Hematopoietic multipotent progenitor cell treated with erythropoietin and hydrocortisone succinate and interleukin-3 and kit ligand, for 6 days (in vitro differentiated cells): ENCODE measurements around the gene GPR55.
A peak's percentile ranks its signal among the peaks of the same experiment; 100 is the strongest.
"Not testable (repeated sequence)": the region's sequence is repeated elsewhere in the genome, so short reads cannot be mapped to it uniquely, and the experiment has no call there.

Source experiments
- DNase-seq: peaks from one replicate; pipeline ENCODE4 v3.0.0-alpha.2; 2015

GPR55 gene, protein sequence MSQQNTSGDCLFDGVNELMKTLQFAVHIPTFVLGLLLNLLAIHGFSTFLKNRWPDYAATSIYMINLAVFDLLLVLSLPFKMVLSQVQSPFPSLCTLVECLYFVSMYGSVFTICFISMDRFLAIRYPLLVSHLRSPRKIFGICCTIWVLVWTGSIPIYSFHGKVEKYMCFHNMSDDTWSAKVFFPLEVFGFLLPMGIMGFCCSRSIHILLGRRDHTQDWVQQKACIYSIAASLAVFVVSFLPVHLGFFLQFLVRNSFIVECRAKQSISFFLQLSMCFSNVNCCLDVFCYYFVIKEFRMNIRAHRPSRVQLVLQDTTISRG

DNA sequence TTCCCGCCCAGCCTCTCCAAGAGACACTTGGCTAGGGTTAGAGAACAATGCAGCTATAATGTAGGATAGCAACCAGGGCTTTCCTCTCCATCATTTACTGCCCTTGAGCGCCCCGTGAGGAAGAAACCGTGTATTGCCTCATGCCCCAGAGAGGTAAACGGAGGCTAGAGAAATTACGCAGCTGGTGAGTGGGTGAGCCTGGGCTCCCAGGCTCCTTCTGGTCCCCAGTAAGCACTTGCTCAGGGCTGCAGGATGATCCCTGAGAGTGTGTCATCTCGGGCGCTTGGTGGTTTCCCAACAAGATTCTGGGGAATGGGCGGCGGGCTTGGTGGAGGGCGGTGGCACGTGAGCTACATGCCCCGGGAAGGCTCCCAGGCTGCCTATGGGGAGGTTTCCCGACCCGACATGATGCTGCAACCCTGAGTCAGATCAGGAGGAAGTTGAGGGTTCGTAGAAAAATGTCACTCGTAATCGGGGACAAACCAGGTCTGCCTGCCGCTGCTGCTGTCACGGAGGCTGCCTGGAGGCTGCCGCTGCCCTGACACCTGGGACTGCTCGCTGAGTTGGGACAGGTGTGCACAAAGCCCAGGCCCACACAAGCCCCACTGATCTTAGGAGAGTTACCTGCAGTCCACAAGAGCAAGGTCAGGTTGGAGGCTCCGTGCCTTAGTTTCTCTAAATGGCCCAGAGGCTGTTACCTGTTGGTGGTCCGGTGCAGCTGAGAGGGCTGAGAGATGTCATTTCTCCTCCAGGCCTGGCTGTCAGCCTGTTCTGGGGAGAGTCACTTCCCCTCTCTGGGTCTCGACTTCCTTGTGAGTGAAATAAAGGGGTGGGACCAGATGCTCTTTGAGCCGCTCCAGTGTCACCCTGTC lies at the start of gene GPR55:
Gene GPR55 (minus strand): TSS at position 773 of the 872 bp plus-strand sequence. CDS start 14,280 bp downstream, outside the sequence.
- peak; percentile 36 for DNase-seq

DNA sequence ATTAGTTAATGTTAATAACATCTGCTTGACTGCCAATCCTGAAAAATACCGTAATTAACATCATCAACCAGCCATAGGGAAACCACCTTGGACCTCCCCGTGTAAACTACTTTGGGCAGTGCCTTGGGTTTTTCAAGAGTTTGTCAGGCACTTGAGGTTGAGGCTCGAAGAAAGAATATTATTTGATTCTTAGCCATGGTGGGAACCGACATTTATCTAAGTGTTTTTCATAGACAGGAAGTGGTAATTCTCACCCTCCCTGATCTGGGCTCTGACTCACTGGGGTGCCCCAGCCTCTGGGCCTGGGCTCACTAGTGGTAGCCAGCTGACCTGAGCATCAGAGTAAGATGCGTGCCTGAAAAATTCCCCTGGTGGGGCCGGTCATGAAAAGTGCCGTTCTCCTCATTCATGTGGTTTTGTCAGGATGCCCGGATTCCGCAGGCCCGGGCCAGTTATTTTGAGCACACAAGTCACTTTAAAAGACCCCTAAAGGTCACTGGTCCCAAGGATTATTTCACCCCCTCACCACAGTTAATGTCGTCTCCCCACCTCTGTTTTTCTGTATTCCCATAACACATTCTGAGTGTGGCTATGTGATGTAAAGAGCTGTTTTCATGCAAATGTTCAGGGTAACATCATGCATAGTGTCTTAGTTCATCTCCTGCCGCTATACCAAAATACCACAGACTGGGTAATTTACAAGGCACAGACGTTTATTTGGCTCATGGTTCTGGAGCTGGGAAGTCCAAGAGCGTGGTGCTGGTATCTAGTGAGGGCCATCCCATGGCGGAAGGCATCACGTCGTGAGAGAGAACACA lies 49.3 kb upstream of the GPR55 start:
- DNase-seq: peak; percentile 45

DNA sequence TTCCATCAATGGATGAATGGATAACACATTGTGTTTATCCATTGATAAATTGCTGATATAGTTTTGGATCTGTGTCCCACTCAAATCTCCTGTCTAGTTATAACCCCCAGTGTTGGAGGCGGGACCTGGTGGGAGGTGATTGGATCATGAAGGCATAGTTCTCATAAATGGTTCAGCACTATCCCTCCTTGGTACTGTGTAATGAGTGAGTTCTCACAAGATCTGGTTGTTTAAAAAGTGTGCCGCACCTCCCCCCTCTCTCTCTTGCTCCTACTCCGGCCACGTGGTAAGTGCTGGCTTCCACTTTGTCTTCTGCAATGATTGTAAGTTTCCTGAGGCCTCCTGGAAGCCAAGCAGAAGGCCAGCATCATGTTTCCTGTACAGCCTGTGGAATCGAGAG lies 47.0 kb upstream of the GPR55 start:
- no peak for DNase-seq

DNA sequence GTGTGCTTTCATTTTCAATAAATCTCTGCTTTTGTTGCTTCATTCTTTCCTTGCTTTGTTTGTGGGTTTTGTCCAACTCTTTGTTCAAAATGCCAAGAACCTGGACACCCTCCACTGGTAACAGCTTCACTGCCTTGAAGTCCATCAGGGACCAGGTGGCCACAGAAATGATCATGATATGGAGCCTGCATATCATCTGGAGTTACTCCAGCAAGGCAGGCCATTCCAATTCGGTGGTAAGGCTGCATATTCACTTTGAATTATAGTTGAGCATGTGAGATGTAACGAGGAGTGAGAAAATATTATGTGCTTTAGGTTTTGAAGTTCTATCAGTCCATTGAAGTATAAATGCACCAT lies 44.6 kb upstream of the GPR55 start:
- DNase-seq: no peak

DNA sequence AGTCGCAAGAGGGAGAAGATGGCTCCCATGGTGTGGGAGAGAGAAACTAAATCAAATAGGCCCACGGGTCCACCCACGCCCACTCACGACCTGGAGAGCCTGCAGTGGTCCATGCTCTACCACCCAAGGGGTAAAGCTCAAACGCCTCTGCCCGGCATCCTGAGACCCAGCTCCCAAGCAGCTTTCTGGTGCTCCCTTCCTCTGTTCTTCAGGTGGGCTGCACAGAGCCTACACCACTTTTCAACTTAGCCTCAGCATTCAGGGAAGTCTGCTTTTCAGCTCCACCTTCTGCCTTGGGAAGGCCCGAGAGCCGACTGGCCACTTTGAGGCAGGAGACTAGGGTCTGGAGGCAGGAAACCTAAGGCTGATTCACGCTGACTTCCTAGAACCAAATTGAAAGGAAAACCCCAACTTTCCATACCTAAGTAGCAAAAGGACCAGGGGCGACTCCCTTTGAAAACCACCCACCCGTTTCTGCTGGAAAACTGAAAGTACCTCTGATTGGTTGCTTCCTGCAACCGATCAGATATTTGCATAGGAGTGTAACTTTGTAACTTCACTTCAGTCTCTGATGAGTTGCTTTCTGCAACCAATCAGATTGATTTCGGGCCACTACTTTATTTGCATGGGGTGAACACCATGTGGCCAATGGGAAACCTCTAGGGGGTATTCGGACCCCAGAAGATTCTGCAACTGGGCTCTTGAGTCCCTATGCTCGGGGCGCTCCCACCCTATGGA lies 44.0 kb upstream of the GPR55 start:
- no peak for DNase-seq

DNA sequence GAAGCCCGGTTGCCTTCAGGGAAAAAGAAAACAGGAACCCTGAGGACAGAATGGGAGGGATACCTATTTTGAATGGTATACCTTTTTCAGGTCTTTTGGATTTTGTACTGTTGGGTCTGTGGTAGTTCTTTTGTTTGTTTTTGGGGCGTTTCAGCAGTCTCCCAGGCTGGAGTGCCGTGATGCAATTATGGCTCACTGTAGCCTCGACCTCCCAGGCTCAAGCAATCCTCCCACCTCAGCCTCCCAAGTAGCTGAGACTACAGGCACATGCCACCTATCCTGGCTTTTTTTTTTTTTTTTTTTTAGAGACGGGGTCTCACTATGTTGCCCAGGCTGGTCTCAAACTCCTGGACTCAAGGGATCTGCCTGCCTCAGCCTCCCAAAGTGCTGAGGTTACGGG lies 43.3 kb upstream of the GPR55 start:
- not testable (repeated sequence) for DNase-seq

DNA sequence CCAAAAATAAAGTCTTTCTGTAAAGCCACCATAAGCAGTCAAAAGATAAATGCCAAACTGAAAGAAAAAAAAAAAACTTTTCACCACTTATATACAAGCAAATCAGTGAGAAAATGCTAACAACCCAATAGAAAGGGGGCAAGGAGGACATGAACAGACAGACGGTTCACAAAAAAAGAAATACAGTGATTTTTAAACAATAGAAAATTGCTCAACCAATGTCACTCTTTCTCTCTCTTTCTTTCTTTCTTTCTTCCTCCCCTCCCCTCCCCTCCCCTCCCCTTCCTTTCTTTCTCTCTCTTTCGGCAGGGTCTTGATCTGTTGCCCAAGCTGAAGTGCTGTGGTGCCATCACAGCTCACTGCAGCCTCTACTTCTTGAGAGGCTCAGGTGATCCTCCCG lies 42.1 kb upstream of the GPR55 start:
- DNase-seq: no peak

DNA sequence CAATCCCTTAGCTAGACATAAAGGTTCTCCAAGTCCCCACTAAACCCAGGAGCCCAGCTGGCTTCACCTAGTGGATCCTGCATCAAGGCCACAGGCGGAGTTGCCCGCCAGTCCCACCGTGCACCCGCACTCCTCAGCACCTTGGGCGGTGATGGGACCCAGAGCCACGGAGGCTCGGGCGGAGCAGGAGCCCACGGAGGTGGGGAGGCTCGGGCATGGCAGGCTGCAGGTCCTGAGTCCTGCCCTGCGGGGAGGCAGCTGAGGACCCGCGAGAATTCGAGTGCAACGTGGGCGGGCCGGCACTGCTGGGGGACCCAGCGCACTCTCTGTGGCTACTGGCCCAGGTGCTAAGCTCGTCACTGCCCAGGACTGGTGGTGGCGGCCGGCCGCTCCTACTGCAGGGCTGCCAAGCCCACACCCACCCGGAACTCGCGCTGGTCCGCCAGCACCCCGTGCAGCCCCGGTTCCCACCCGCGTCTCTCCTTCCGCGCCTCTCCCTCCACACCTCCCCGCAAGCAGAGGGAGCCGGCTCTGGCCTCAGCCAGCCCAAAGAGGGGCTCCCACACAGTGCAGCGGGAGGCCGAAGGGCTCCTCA lies 39.2 kb upstream of the GPR55 start:
- DNase-seq: no peak

DNA sequence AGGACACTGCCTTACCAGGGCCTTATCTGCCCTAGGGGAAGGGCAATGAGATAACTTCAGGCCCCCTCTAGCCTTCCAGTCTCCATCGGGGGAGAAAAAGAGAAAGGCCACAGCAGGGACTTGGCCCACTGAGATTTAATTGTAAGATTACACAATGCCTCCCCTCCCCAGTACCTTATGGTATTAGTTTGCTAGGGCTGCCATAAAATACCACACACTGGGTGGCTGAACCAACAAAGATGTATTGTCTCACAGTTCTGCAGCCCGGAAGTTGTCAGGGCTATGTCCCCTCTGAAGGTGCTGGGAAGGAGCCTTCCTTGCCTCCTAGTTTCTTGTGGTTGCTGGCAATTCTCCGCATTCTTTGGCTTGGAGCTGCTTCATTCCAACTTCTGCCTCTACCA lies 36.0 kb upstream of the GPR55 start:
- DNase-seq: no peak

DNA sequence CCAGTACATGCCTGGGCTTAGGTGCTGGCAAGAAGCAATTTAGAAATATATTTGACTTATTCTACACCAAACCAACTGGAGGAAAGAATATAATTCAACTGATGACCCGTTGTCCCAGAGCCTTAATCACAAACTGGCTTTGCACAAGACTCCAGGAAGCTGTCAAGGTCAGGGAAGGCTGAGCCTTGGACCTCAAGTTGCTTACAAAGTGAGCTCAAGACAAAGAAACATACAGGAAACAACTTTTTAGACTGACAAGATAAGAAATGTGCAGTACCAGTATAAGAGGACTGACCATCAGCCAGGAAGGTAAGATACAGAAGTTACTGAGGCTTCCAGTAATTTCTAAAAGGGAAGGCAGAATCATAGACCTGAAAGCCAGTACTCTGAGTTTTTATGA lies 35.0 kb upstream of the GPR55 start:
- DNase-seq: no peak

DNA sequence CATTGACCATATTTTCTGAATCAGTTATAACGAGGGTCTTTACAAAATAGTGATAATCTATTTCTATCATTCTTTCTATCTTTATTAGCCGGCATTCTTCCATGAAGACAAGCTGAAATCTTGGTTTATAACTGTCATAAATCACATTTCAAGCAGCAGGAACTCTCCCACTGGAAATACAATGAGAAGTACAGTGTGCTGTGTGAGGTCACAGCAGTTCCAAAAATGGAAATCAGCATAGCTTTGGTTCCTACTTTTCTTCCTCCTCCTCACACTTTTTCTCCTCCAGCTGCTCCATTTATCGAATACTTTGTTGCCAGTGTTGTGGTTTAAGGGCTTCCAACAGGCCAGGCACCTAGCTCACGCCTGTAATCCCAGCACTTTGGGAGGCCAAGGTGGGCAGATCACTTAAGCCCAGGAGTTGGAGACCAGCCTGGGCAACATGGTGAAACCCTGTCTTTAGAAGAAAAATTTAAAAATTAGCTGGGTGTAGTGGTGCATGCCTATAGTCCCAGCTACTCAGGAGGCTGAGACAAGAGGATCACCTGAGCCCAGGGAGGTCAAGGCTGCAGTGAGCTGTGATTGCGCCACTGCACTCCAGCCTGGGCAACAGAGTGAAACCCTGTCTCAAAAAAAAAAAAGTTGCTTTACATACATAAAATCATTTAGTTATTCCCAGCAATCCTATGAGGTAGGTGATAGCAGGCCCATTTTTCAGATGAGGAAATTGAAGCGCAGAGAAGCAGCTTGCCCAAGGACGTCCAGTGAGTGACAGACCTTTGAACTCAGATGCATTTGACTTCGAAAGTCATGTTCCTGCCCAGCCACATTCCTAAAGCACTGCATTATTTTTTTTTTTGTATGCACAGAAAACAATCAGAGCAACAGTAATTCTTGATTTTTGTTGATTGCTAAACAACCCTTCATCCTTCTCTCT lies 34.0 kb upstream of the GPR55 start:
- DNase-seq: no peak

DNA sequence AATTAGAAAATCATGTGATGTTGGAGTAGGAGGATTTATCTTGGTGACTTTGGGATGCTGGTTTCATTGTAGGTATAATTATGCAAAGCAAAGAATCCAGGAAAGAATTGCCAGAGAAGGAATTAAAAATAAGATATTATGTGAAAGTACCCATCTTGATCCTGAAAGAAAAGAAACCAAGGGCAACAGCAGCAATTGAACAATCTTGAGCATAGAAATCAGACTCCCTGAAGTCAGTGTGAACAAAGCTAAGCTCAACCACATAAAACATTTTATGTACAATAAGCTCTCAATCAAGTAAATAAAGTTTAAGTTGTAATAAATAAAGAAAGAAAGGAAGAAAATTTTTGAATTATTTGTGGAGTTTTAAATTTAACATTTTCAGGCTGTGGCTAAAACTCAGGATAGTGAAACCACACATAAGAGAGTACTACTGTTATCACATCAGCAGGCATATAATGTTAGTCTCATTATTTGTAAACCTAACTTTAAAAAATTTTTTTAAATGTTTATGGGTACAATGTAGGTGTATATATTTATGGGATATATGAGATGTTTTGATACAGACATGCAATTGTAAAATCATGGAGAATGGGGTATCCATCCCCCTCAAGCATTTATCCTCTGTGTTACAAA lies 32.8 kb upstream of the GPR55 start:
- DNase-seq: no peak

DNA sequence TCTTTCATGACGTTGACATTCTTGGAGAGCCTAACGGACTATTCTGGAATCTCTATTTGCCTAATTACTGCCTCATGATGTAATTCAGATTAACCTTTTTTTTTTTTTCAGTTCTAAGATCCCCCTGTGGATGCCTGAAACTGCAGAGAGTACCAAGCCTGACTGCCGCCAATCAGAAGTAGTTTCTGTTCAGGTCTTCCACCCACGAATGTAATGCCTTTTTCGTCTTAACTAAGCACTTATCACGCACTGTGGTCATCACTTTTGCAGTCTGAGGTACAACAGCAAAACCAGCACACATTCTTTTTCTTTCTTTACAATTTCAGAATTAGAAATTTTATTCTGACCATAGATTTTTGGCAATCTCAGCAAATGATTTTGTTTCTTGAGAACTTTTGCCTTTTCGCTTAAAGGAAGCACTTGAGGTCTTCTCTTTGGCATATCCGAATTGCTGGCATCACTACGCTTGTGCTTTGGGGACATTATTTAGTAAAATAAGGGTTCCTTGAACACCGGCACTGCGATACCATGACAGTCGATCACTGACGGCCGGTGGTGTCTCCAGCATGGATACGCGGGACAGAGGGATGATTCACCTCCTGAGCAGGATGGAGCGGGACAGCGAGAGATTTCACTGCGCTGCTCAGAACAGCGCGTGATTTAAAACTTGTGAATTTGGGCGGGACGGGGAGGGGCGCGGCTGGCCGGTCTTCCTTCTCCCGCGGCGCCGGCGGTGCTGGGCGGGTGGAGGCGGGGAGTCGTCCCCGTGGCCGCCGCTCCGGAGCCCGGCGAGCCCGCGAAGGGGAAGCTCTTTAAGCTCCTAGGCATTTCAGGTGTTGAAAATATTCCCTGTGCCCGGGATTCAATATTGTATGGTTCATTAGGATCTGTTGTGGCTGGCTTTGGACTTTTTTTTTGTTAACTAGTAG lies 32.0 kb upstream of the GPR55 start:
- DNase-seq: no peak

DNA sequence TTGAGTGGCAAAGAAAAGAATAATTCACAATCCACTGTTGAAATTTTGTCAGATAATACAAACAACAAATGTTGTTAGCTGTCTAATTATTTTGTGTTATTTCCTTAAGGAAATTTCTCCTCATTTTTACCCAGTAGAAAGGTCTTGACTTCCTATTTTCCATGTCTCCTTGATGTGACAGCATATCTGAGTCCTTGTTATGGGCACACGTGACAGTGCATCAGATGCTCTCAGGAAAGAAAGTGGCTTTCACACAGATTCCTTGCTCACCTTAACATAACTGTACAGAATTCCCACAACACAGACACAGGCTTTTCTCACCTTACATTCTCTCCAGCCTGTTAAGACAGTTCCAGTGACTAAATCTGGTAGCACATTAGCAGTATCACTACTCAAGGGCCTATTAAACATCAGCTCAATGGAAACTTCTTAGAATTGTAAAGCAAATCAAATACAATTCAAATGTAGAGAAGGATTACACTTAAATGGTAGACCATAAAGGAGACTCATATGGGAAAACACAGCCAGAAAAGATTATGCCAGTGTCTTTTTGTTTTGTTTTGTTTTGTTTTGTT lies 30.2 kb upstream of the GPR55 start:
- DNase-seq: no peak

DNA sequence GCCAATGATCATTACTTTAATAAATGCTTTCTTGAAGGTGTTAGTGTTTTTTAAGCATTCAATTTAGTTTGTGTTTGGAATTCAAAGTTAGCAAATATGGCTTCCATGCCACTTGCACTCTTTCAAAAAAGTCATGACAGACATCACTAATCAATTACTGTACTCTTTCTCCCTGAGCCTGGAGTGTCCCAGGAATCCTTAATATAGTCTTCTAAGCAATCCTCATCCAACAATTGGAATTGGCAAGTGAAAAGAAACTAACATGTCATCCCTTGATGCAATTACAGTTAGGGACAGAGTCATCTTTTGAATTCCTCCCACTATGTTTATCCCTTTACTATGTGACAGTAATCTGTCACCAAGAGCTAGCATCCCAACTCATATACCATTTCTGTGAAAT lies 29.7 kb upstream of the GPR55 start:
- no peak for DNase-seq

DNA sequence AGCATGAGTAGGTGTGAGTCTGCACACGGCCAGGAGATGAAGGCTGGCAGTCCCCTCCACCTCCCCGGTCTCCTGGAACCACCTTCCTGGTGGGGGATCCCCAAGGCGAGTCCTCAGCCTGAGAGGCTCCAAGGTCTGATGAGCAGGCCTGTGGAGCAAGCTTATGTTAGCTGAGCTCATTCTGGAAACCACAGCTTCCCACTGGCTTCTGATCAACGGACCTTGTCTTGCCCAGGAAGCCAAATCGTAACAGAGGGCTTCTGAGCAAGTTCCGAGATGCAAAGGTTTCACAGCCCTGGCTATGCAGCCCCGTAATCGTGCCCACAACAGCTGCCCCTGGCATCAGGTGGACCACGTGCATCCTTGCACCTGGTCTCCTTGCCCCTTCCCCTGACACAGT lies 28.8 kb upstream of the GPR55 start:
- DNase-seq: no peak

DNA sequence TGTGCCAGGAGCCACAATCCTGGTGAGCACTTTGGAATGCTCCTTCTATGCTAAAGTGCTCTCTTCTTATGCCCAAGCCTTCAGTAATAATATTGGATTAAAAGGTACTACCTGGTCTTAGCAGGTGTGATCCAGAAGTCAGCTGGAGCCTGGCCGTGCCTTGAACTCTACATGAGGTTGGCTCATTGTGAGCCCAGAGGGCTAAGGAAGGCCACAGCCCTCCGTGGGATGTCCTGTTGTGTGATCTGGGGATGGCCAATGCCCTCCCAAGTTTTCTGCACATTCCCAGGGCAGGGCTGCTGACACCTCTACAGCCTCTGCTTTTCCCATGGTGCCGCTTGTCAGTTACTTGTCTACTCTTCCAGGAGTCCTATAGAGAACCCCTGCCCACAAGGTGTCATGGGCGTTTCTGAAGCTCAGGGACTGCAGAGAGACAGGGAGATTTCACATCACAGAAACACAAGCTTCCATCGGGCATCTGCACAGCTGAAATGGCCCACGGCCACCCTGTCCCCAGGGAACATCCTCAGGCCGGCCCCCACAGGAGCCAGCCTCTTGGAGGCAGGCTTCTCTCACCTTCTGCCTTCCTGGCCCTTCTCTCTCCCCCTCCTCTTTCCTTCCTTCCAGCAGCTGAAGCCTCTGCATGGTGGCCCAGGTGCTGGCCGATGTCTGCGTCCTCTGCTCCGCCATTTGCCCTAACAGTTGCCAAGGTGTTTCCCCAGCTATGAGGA lies 27.3 kb upstream of the GPR55 start:
- DNase-seq: no peak

DNA sequence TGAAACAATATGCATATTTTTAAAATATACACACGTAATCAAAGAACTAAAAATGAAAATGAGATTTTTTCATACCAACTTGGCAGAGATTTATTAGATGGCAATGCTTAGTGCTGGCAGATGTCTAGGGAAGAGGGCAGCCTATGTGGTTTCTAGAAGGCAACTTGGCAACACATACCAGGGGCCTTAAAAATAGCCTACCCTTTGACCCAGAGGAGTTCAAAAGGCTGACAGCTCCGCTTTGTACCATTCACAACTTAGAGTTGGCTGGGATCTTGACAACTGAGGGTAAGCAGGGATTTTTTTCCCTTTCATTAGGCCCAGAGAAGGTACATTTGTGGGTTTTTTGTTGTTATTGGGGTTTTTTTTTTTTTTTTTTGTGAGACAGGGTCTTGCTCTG lies 26.4 kb upstream of the GPR55 start:
- DNase-seq: no peak
